Stomach (tissue), 9 donors: Measurements from ENCODE around the gene LEFTY2. TPM values are rescaled to one million over a fixed set of nuclear protein-coding genes. Genes with fewer than 3 reads are reported as not detected.

Experiments used
- DNase-seq, 2 donors: peaks; one replicate each; pipeline versions ENCODE4 v3.0.0 to v3.0.0-alpha.2; 2013 to 2019
- H3K27ac ChIP-seq, 5 donors: fragments of 200-600 bp in 4 of 5; sonication (generic) in 4 of 5; one replicate each; pipeline ENCODE4 v1.5.1; 2013 to 2019; ENCODE audit warnings: mild to moderate bottlenecking in 1 of 5, moderate library complexity in 1 of 5
- H3K27me3 ChIP-seq, 3 donors: fragments of 200-600 bp; sonication (generic); one replicate each; pipeline ENCODE4 v1.5.1; 2017 to 2019; ENCODE audit warnings: mixed run types in 1 of 3
- H3K36me3 ChIP-seq, 4 donors: fragments of 200-600 bp; sonication (generic); 1 replicate in 3 of 4; 2 replicates in 1 of 4; pipeline ENCODE4 v1.5.1; 2016 to 2019
- H3K4me1 ChIP-seq, 4 donors: fragments of 200-600 bp; sonication (generic); one replicate each; pipeline ENCODE4 v1.5.1; 2016 to 2019
- H3K4me3 ChIP-seq, 4 donors: fragments of 200-600 bp; sonication (generic) in 3 of 4; one replicate each; pipeline ENCODE4 v1.5.1; 2016 to 2019; ENCODE audit warnings: mild to moderate bottlenecking in 1 of 4
- H3K9me3 ChIP-seq, 4 donors: fragments of 200-600 bp; sonication (generic); one replicate each; pipeline ENCODE4 v1.5.1; 2016 to 2019
- CTCF ChIP-seq, 7 experiments: fragments of 450-650 bp in 4 of 7; fragments of 200-600 bp in 3 of 7; sonication (generic) in 3 of 7; IDR thresholded peaks; one replicate each; pipeline ENCODE4 v1.5.1; 2016 to 2019; ENCODE audit warnings: antibody characterized with exemption in 7 of 7, control low read depth in 2 of 7, mild to moderate bottlenecking in 1 of 7
- EP300 ChIP-seq: sonication (generic); formaldehyde crosslinking; IDR thresholded peaks from one replicate; pipeline ENCODE4 v1.6.1; 2017; ENCODE audit warnings: antibody characterized with exemption
- POLR2A ChIP-seq, 4 donors: fragments of 450-650 bp; IDR thresholded peaks; one replicate each; pipeline ENCODE4 v1.6.1; 2016; ENCODE audit warnings: antibody characterized with exemption in 4 of 4, control low read depth in 2 of 4, mild to moderate bottlenecking in 1 of 4, moderate library complexity in 1 of 4
- POLR2AphosphoS5 ChIP-seq, 3 donors: sonication (generic); formaldehyde crosslinking; IDR thresholded peaks; one replicate each; pipeline ENCODE4 v1.6.1; 2016; ENCODE audit warnings: antibody characterized with exemption in 3 of 3
- WGBS, 5 donors: extraction: QIAGEN DNeasy Blood & Tissue Kit in 3 of 5; methylation state at CpG; one replicate each; pipeline versions ENCODE4 v1.1.5 to v1.1.7; 2013 to 2018; 5-methylcytosine and 5-hydroxymethylcytosine counted together
- intact Hi-C: fragments of 100-400 bp; cut with DNase I; formaldehyde crosslinking; loops from one replicate; pipeline ENCODE4 v1.15.1; 2023; ENCODE audit warnings: low total_unique reads
- polyA plus RNA-seq, 3 donors: library from polyadenylated mRNA; stranded (reverse); fragments of 200-250 nt; gene quantifications; one replicate each; pipeline ENCODE4 v1.2.3, GENCODE V29; 2013
- total RNA-seq, 5 donors: library from RNA; depleted of rRNA; stranded (reverse); fragments of >200 nt; gene quantifications; one replicate each; pipeline versions ENCODE4 v1.1.0 to v1.2.3, GENCODE V29; 2014 to 2016
- donor health status: healthy with polysubstance abuse.
- donor health status: Bipolar disorder and iron deficiency.
- donor health status: healthy.

Gene LEFTY2
- total and polyA plus RNA-seq, 8 donors, result 0.13 to 138 (median 0.18) TPM; not detected in 5

GRCh38 chr1:225949041-225949440 lies 8.0 kb upstream of the LEFTY2 start:
- H3K27me3 ChIP-seq, result peaks cover 0 to 13% (median 5%) of the 10 kb centered on the region in 3 donors
- TF ChIP-seq CTCF (IDR thresholded peaks at IDR 0.05), result no peak
- TF ChIP-seq POLR2A (IDR thresholded peaks at IDR 0.05), result no peak
- no peak overlapping the region for H3K4me3 ChIP-seq
- no peak overlapping the region for H3K27ac ChIP-seq
- no peaks in the 10 kb centered on the region for H3K36me3 ChIP-seq
- 57 to 68% (median 63%) methylated on average over 6 of the region's 6 CpGs for WGBS, 5 donors
- no peaks in the 10 kb centered on the region for H3K4me1 ChIP-seq
- no peaks in the 10 kb centered on the region for H3K9me3 ChIP-seq
- DNase-seq, result no peak
- intact Hi-C loops, result no loop called here

- Histone ChIP-seq H3K9me3 (no peaks in the 10 kb centered on the region), H3K27me3 (peaks cover 0 to 13% (median 5%) of the 10 kb centered on the region in 3 donors), H3K36me3 (no peaks in the 10 kb centered on the region), H3K27ac (no peak overlapping the region), H3K4me1 (peaks cover 0 to 2% (median 0%) of the 10 kb centered on the region in 4 donors), H3K4me3 (no peak overlapping the region)
- WGBS, 5 donors, result 92 to 97% (median 94%) methylated on average over 5 of the region's 5 CpGs
- no peak for DNase-seq
- intact Hi-C loops, result no loop called here
- TF ChIP-seq POLR2AphosphoS5 (IDR thresholded peaks at IDR 0.05), result no peak
- no peak for TF ChIP-seq POLR2A (IDR thresholded peaks at IDR 0.05)
- TF ChIP-seq EP300, result no peak
- TF ChIP-seq CTCF (IDR thresholded peaks at IDR 0.05), result no peak
Observed at GRCh38 chr1:225946803-225947202, 5.8 kb upstream of the LEFTY2 start.

GRCh38 chr1:225946082-225946620 lies 5.1 kb upstream of the LEFTY2 start:
- Histone ChIP-seq H3K4me1 (peaks cover 0 to 8% (median 3%) of the 10 kb centered on the region in 4 donors), H3K27ac (no peak overlapping the region), H3K4me3 (no peak overlapping the region), H3K9me3 (no peaks in the 10 kb centered on the region), H3K36me3 (no peaks in the 10 kb centered on the region), H3K27me3 (peaks cover 0 to 13% (median 5%) of the 10 kb centered on the region in 3 donors)
- no peak for DNase-seq
- 58 to 76% (median 66%) methylated on average over 4 of the region's 4 CpGs for WGBS, 5 donors
- no peak for TF ChIP-seq POLR2A (IDR thresholded peaks at IDR 0.05)
- TF ChIP-seq CTCF (IDR thresholded peaks at IDR 0.05), result no peak
- TF ChIP-seq EP300, result no peak
- TF ChIP-seq POLR2AphosphoS5 (IDR thresholded peaks at IDR 0.05), result no peak
- intact Hi-C loops, result no loop called here

- Histone ChIP-seq H3K27me3 (peaks cover 0 to 7% (median 5%) of the 10 kb centered on the region in 3 donors), H3K27ac (no peak overlapping the region), H3K4me3 (no peak overlapping the region), H3K36me3 (no peaks in the 10 kb centered on the region), H3K4me1 (peaks cover 0 to 14% (median 8%) of the 10 kb centered on the region in 4 donors), H3K9me3 (no peaks in the 10 kb centered on the region)
- DNase-seq, result no peak
- 77 to 83% (median 82%) methylated on average over 4 of the region's 4 CpGs for WGBS, 5 donors
- intact Hi-C loops, result no loop called here
- TF ChIP-seq EP300 (no peak), POLR2AphosphoS5 (IDR thresholded peaks at IDR 0.05) (no peak), POLR2A (IDR thresholded peaks at IDR 0.05) (no peak), CTCF (IDR thresholded peaks at IDR 0.05) (no peak)
Observed at GRCh38 chr1:225945564-225945963, 4.5 kb upstream of the LEFTY2 start.
